Fibroblast of mammary gland (primary cell): Measurements from ENCODE around the gene ASXL1.
"Not testable (repeated sequence)": the region's sequence is repeated elsewhere in the genome, so short reads cannot be mapped to it uniquely, and the experiment has no call there.

Experiments
- DNase-seq: peaks from one replicate; pipeline ENCODE4 v3.0.0-alpha.2; 2010; ENCODE audit warnings: low read depth
- H3K4me3 ChIP-seq: 2 replicates; pipeline ENCODE4 v1.5.1; 2011; ENCODE audit warnings: low read depth, mild to moderate bottlenecking, low read length, moderate library complexity; ENCODE audit not compliant: control insufficient read depth
- TF ChIP-seq, protein P1 (sequence below): conservative IDR thresholded peaks from 2 replicates; pipeline ENCODE4 v1.5.1; 2011; ENCODE audit warnings: low read depth, low read length, inconsistent platforms; ENCODE audit not compliant: control insufficient read depth, insufficient read depth

The ASXL1 gene

GRCh38 chr20:32319100-32319499 is 39.0 kb upstream of the ASXL1 start:
- DNase-seq = no peak
- no peak overlapping the region for H3K4me3 ChIP-seq
- TF ChIP-seq, protein P1, sequence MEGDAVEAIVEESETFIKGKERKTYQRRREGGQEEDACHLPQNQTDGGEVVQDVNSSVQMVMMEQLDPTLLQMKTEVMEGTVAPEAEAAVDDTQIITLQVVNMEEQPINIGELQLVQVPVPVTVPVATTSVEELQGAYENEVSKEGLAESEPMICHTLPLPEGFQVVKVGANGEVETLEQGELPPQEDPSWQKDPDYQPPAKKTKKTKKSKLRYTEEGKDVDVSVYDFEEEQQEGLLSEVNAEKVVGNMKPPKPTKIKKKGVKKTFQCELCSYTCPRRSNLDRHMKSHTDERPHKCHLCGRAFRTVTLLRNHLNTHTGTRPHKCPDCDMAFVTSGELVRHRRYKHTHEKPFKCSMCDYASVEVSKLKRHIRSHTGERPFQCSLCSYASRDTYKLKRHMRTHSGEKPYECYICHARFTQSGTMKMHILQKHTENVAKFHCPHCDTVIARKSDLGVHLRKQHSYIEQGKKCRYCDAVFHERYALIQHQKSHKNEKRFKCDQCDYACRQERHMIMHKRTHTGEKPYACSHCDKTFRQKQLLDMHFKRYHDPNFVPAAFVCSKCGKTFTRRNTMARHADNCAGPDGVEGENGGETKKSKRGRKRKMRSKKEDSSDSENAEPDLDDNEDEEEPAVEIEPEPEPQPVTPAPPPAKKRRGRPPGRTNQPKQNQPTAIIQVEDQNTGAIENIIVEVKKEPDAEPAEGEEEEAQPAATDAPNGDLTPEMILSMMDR = no peak

GRCh38 chr20:32320305-32320704 is 37.8 kb upstream of the ASXL1 start:
- TF ChIP-seq, protein P1 = no peak
- no peak overlapping the region for H3K4me3 ChIP-seq
- no peak for DNase-seq

- TF ChIP-seq, protein P1 = no peak
- no peak for DNase-seq
- H3K4me3 ChIP-seq = no peak overlapping the region
These were observed 36.7 kb upstream of the ASXL1 start for GRCh38 chr20:32321390-32321789.

DNA sequence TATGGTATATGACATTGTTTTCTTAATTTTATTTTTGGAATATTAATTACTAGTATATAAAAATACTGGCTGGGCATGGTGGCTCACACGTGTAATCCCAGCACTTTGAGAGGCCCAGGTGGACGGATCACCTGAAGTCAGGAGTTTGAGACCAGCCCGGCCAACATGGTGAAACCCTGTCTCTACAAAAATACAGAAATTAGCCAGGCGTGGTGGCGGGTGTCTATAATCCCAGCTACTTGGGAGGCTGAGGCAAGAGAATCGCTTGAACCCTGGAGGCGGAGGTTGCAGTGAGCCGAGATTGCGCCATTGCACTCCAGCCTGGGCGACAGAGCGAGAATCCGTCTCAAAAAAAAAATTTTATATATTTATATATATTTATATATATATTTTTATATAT is 35.9 kb upstream of the ASXL1 start:
- not testable (repeated sequence) for H3K4me3 ChIP-seq, DNase-seq

- not testable (repeated sequence) for H3K4me3 ChIP-seq, DNase-seq
These were observed 34.4 kb upstream of the ASXL1 start for GRCh38 chr20:32323761-32324160.

DNA sequence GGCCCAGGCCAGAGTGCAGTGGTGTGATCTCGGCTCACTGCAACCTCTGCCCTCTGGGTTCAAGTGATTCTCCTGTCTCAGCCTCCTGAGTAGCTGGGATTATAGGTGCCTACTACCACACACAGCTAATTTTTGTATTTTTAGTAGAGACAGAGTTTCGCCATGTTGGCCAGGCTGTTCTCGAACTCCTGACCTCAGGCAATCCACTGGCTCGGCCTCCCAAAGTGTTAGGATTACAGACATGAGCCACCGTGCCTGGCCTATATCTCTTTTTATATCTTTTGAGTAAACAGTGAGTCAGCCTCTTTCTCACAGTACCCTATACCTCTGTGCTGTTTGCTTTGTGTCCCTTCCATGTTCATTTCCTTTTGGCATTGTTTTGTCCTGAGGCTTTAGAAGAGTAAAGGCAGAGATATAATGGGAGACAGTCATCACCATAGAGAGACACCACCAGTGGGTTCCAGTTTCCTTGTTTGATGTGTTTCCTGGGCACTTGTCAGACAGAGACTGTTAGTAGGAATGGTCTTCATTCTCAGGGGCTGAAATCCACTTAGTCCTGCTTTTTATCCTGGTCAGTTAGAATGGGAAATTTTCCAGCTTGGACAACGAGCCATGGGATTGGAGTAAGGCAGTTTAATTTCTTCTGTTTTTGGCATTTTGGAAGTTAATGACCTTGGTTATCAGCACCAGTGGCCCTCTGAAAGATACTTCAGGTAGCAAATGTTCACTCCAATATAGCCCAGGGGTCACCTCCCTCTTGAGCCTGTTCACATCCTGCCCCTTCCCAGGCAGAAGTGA is 32.2 kb upstream of the ASXL1 start:
- peak; percentile 68 for DNase-seq
- no peak overlapping the region for H3K4me3 ChIP-seq
- TF ChIP-seq, protein P1 = no peak

- no peak overlapping the region for H3K4me3 ChIP-seq
- DNase-seq = no peak
- TF ChIP-seq, protein P1 = no peak
These were observed 31.7 kb upstream of the ASXL1 start for GRCh38 chr20:32326504-32326845.

DNA sequence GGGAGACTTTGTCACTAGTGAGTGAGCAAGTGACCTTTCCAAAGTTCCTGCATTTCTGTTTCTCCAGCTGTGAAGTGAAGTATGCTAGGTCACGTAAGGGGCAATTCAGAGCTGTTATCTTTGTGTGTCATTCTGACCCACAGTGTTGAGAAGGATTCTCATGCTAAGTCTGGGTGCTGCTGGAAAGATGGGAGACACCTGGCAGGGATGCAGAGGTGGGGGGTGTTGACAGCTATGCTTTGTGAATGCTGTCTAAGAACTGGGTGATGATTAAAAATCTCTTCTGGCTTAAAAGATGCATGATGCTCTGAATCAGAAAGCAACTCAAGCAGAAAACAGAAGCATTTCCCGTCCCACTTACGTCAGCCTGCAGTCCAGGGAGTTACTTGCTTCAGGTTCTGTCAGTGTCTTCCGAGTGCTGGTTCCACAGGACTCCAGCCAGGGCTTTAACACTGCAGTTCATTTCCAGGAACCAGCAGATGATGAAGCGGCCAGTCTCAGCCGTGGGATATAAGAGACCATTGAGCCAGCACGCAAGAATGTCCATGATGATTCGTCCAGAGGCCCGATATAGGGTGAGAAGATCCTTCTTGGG is 30.9 kb upstream of the ASXL1 start:
- DNase-seq = peak; percentile 51
- H3K4me3 ChIP-seq = no peak overlapping the region
- TF ChIP-seq, protein P1 = no peak
